Activated CD4-positive, alpha-beta memory T cell treated with anti-CD3 and anti-CD28 coated beads, Interleukin-2, amount 10 ng/mL, durations not matched to agents 7 days and 5 days (primary cell): ENCODE results near the gene CDKL2. TPM values are rescaled to one million over a fixed set of nuclear protein-coding genes. Genes with fewer than 3 reads are reported as not detected.

Experiments used
- CTCF ChIA-PET: fragments of 350-600 bp; sonication (Branson Sonifier 250); formaldehyde crosslinking; loops from one replicate; lab custom pipeline; 2021; ENCODE audit warnings: antibody characterized with exemption, inconsistent platforms; lab: Charles Lee
- POLR2A ChIA-PET: fragments of 350-600 bp; sonication (Branson Sonifier 250); formaldehyde crosslinking; loops from one replicate; lab custom pipeline; 2021; ENCODE audit warnings: antibody characterized with exemption; lab: Charles Lee
- DNase-seq: peaks from one replicate; pipeline ENCODE4 v3.0.0-alpha.2; 2020
- H3K27ac Mint-ChIP-seq: one replicate; pipeline ENCODE4 v1.8.0; 2021; ENCODE audit warnings: mild to moderate bottlenecking, mixed read lengths
- H3K27me3 Mint-ChIP-seq: one replicate; pipeline ENCODE4 v1.8.0; 2021; ENCODE audit warnings: mixed read lengths
- H3K36me3 Mint-ChIP-seq: one replicate; pipeline ENCODE4 v1.8.0; 2021; ENCODE audit warnings: low read depth, mixed read lengths
- H3K4me1 Mint-ChIP-seq: one replicate; pipeline ENCODE4 v1.8.0; 2021; ENCODE audit warnings: mixed read lengths
- H3K4me3 Mint-ChIP-seq: one replicate; pipeline ENCODE4 v1.8.0; 2021; ENCODE audit warnings: mild to moderate bottlenecking, mixed read lengths
- H3K9me3 Mint-ChIP-seq: one replicate; pipeline ENCODE4 v1.8.0; 2021; ENCODE audit warnings: mixed read lengths
- total RNA-seq, 2 experiments: library from RNA; stranded (reverse); gene quantifications; one replicate each; pipeline ENCODE4 v1.2.3, GENCODE V29; 2021

Gene CDKL2
- total RNA-seq, 2 experiments from 2014 or later = 1.3 to 1.4 TPM

DNA sequence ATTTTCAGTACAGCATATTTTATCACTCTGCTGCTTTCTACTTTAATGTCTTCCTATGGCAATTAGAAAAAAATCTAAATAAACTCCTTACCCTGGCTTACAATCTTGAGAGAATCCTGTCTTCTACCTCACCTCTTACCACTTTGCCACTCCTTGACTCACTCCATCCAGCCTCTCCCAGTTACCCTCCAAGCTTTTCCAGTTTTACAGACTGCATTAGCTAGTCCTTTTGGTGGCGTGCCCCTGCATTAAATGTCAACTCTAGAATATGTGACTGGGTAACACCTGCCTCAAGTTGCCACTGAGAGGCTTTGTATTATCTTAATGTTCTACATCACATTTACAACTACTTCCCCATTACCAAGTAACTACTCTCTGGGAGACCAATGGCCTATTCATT, 7.5 kb upstream of the CDKL2 start:
- Mint-ChIP-seq H3K4me3 (no peak overlapping the region), H3K9me3 (no peaks in the 10 kb centered on the region), H3K27me3 (no peaks in the 10 kb centered on the region), H3K27ac (no peak overlapping the region), H3K36me3 (peaks cover 27% of the 10 kb centered on the region), H3K4me1 (peaks cover 2% of the 10 kb centered on the region)
- ChIA-PET POLR2A (interaction anchor here (0.6 to 2.8 kb wide), 4 partner anchors 9 to 87 kb away, joined by 3 to 11 read pairs (median 4); no protein-coding TSS in a partner anchor), CTCF (no interaction called here)
- no peak for DNase-seq

GRCh38 chr4:75637176-75637575, 6.8 kb upstream of the CDKL2 start:
- Mint-ChIP-seq H3K9me3 (no peaks in the 10 kb centered on the region), H3K27me3 (no peaks in the 10 kb centered on the region), H3K36me3 (peaks cover 24% of the 10 kb centered on the region), H3K4me3 (no peak overlapping the region), H3K4me1 (peaks cover 2% of the 10 kb centered on the region), H3K27ac (no peak overlapping the region)
- ChIA-PET CTCF (no interaction called here), POLR2A (interaction anchor here (1.0 to 2.8 kb wide), 3 partner anchors 10 to 88 kb away, joined by 3 to 11 read pairs (median 6); no protein-coding TSS in a partner anchor)
- no peak for DNase-seq

DNA sequence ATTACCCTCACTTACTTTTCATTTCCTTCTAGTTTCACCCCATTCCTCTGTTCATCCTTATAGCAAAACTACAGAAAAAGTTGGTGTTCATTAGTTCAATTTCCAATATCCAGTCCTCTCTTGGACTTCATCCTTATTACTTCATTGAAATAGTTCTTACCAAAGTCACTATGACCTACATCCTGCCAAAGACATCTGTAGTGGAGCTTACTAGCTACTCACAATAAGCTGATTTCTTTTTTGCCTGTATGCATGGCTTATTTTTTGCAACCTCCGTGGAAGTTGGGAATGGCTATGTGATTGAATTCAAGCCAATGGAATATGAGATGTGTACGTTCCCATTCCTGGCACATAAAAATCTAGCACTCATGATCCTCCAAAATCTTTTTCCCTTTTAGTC, 4.6 kb upstream of the CDKL2 start:
- Mint-ChIP-seq H3K9me3 (no peaks in the 10 kb centered on the region), H3K36me3 (peaks cover 10% of the 10 kb centered on the region), H3K27me3 (no peaks in the 10 kb centered on the region), H3K4me3 (no peak overlapping the region), H3K27ac (no peak overlapping the region), H3K4me1 (peaks cover 13% of the 10 kb centered on the region)
- CTCF ChIA-PET = interaction anchor here (0.9 to 1.3 kb wide), 2 partner anchors 9 to 13 kb away, joined by 3 read pairs; no protein-coding TSS in a partner anchor
- POLR2A ChIA-PET = interaction anchor here (1.0 kb wide), 1 partner anchor 14 kb away, joined by 3 read pairs; no protein-coding TSS in a partner anchor
- DNase-seq = no peak

- peaks cover 15% of the 10 kb centered on the region for H3K4me1 Mint-ChIP-seq
- POLR2A ChIA-PET = interaction anchor here (1.0 kb wide), 1 partner anchor 15 kb away, joined by 3 read pairs; no protein-coding TSS in a partner anchor
- no peaks in the 10 kb centered on the region for H3K9me3 Mint-ChIP-seq
- no peak overlapping the region for H3K4me3 Mint-ChIP-seq
- peaks cover 5% of the 10 kb centered on the region for H3K36me3 Mint-ChIP-seq
- H3K27ac Mint-ChIP-seq = no peak overlapping the region
- CTCF ChIA-PET = interaction anchor here (0.9 to 1.3 kb wide), 2 partner anchors 8 to 14 kb away, joined by 3 read pairs; no protein-coding TSS in a partner anchor
- H3K27me3 Mint-ChIP-seq = no peaks in the 10 kb centered on the region
- no peak for DNase-seq
These were observed 4.0 kb upstream of the CDKL2 start for GRCh38 chr4:75634281-75634680.

GRCh38 chr4:75633846-75634245, 3.5 kb upstream of the CDKL2 start:
- peaks cover under 1% of the 10 kb centered on the region for H3K36me3 Mint-ChIP-seq
- ChIA-PET CTCF (no interaction called here), POLR2A (interaction anchor here (1.1 kb wide), 1 partner anchor 90 kb away, joined by 3 read pairs; the partner anchor contains the start of gene USO1)
- H3K27me3 Mint-ChIP-seq = no peaks in the 10 kb centered on the region
- no peak overlapping the region for H3K27ac Mint-ChIP-seq
- DNase-seq = no peak
- H3K4me3 Mint-ChIP-seq = no peak overlapping the region
- no peaks in the 10 kb centered on the region for H3K9me3 Mint-ChIP-seq
- peaks cover 19% of the 10 kb centered on the region for H3K4me1 Mint-ChIP-seq

DNA sequence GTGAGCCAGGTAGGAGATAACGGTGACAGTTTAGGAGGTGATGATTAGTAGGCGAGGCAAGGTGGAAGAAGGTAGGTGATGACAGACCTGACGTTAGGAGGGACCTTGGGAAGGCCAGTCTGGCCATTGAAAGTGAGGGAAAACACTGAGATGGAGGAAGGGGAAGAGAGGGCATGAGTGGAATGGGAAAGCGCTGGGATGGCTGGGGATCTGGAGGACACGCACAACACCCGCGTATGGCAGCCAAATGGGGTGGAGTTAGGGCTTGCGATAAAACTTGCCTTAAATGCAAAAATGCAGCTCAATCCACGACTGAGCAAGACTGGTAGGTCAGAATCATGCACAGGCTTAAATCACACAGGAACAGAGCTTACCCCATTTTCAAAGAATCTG, 605 bp upstream of the CDKL2 start:
- ChIA-PET CTCF (interaction anchor here (1.1 to 1.9 kb wide), 2 partner anchors 23 to 93 kb away, joined by 3 to 10 read pairs; partner anchors contain the start of gene USO1), POLR2A (interaction anchor here (1.2 to 2.7 kb wide), 6 partner anchors 16 to 93 kb away, joined by 3 to 15 read pairs (median 5); partner anchors contain the start of genes G3BP2 and USO1)
- Mint-ChIP-seq H3K4me1 (peaks cover 19% of the 10 kb centered on the region), H3K36me3 (no peaks in the 10 kb centered on the region), H3K9me3 (no peaks in the 10 kb centered on the region), H3K4me3 (peak overlapping the region; percentile 84), H3K27ac (peak overlapping the region; percentile 57), H3K27me3 (no peaks in the 10 kb centered on the region)
- DNase-seq = no peak

- POLR2A ChIA-PET = interaction anchor here (0.6 to 2.1 kb wide), 4 partner anchors 9 to 45 kb away, joined by 3 to 15 read pairs (median 3); partner anchors contain the start of gene G3BP2
- no peak overlapping the region for H3K4me3 Mint-ChIP-seq
These were observed 1.1 kb downstream of the CDKL2 start for GRCh38 chr4:75629239-75629638.

DNA sequence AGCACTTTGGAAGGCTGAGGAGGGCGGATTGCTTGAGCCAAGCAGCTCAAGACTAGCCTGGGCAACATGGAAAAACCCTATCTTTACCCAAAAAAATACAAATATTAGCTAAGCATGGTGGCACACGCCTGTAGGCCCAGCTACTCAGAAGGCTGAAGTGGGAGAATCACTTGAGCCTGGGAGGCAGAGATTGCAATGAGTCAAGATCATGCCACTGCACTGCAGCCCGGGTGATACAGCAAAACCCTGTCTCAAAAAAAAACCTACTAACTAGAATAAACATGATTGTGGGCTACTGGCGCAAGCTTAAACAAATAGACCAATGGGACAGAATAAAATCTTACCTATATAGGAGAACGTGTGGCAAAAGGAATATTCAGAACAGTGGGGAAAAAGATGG, 7.3 kb downstream of the CDKL2 start:
- no peaks in the 10 kb centered on the region for H3K36me3 Mint-ChIP-seq
- CTCF ChIA-PET = no interaction called here
- H3K4me1 Mint-ChIP-seq = no peaks in the 10 kb centered on the region
- no peak for DNase-seq
- no peaks in the 10 kb centered on the region for H3K27me3 Mint-ChIP-seq
- no peak overlapping the region for H3K4me3 Mint-ChIP-seq
- no peaks in the 10 kb centered on the region for H3K9me3 Mint-ChIP-seq
- POLR2A ChIA-PET = no interaction called here
- H3K27ac Mint-ChIP-seq = no peak overlapping the region

More at GRCh38 chr4:75629239-75629638, 1.1 kb downstream of the CDKL2 start:
- H3K4me1 Mint-ChIP-seq = peaks cover 18% of the 10 kb centered on the region
- H3K36me3 Mint-ChIP-seq = no peaks in the 10 kb centered on the region
- no peaks in the 10 kb centered on the region for H3K27me3 Mint-ChIP-seq
- CTCF ChIA-PET = interaction anchor here (1.9 kb wide), 1 partner anchor 95 kb away, joined by 10 read pairs; the partner anchor contains the start of gene USO1
- no peaks in the 10 kb centered on the region for H3K9me3 Mint-ChIP-seq
- H3K27ac Mint-ChIP-seq = no peak overlapping the region
- no peak for DNase-seq

GRCh38 chr4:75621715-75622114, 8.6 kb downstream of the CDKL2 start:
- no peak overlapping the region for H3K27ac Mint-ChIP-seq
- POLR2A ChIA-PET = no interaction called here

DNA sequence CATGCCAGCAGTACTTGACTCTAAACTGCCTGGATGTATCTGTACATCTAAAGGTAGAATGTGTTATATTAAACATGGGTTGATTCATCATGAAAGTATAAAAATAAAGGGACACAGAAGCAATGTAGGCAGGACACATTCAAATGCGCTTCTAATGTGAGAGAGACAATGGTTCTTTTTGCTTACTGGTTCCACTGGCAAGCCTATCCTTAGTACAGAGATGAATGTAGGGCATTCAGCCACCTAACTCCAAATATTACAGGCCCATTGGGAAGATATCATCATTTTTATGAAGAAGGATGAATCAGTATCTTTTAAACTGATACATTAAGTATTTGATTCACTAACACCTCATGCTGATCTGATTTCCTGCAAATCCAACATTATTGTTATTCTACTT, 18.0 kb downstream of the CDKL2 start:
- Mint-ChIP-seq H3K27me3 (no peaks in the 10 kb centered on the region), H3K36me3 (no peaks in the 10 kb centered on the region), H3K4me3 (no peak overlapping the region), H3K27ac (no peak overlapping the region), H3K4me1 (no peaks in the 10 kb centered on the region), H3K9me3 (no peaks in the 10 kb centered on the region)
- CTCF ChIA-PET = no interaction called here
- no peak for DNase-seq
- POLR2A ChIA-PET = no interaction called here

More at GRCh38 chr4:75621715-75622114, 8.6 kb downstream of the CDKL2 start:
- no peaks in the 10 kb centered on the region for H3K9me3 Mint-ChIP-seq
- H3K36me3 Mint-ChIP-seq = no peaks in the 10 kb centered on the region
- no peaks in the 10 kb centered on the region for H3K27me3 Mint-ChIP-seq
- no peaks in the 10 kb centered on the region for H3K4me1 Mint-ChIP-seq
- CTCF ChIA-PET = no interaction called here
- no peak overlapping the region for H3K4me3 Mint-ChIP-seq
- DNase-seq = no peak

DNA sequence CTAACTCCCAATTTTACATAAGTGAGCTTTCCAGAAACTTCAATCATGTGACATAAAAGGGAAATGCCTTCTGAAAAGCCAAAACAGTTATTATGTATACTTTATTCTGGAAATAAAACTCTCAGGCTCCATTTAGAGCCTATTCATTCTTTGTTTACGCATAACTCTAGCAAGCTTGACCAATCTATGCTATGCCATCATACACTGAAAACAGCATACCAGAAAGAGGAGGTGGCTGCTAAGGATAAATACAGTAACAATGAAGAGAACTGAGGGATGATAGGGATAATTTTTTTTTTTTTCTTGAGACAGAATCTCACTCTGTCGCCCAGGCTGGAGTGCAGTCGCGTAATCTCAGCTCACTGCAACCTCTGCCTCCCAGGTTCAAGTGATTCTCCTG, 24.4 kb downstream of the CDKL2 start:
- Mint-ChIP-seq H3K27ac (no peak overlapping the region), H3K4me3 (no peak overlapping the region), H3K9me3 (no peaks in the 10 kb centered on the region), H3K27me3 (no peaks in the 10 kb centered on the region), H3K4me1 (peaks cover 6% of the 10 kb centered on the region), H3K36me3 (no peaks in the 10 kb centered on the region)
- CTCF ChIA-PET = interaction anchor here (0.7 to 1.1 kb wide), 2 partner anchors 49 to 265 kb away, joined by 3 to 4 read pairs; no protein-coding TSS in a partner anchor
- POLR2A ChIA-PET = interaction anchor here (0.6 kb wide), 1 partner anchor 881 kb away, joined by 3 read pairs; no protein-coding TSS in a partner anchor
- DNase-seq = no peak

- Mint-ChIP-seq H3K9me3 (no peaks in the 10 kb centered on the region), H3K4me3 (no peak overlapping the region), H3K27me3 (no peaks in the 10 kb centered on the region), H3K36me3 (peaks cover 4% of the 10 kb centered on the region), H3K4me1 (peaks cover 29% of the 10 kb centered on the region), H3K27ac (no peak overlapping the region)
- DNase-seq = no peak
- POLR2A ChIA-PET = interaction anchor here (0.7 to 1.2 kb wide), 2 partner anchors 38 to 73 kb away, joined by 3 read pairs; no protein-coding TSS in a partner anchor
- CTCF ChIA-PET = interaction anchor here (0.8 kb wide), 1 partner anchor 69 kb away, joined by 5 read pairs; no protein-coding TSS in a partner anchor
These were observed 30.7 kb downstream of the CDKL2 start for GRCh38 chr4:75599647-75600046.

DNA sequence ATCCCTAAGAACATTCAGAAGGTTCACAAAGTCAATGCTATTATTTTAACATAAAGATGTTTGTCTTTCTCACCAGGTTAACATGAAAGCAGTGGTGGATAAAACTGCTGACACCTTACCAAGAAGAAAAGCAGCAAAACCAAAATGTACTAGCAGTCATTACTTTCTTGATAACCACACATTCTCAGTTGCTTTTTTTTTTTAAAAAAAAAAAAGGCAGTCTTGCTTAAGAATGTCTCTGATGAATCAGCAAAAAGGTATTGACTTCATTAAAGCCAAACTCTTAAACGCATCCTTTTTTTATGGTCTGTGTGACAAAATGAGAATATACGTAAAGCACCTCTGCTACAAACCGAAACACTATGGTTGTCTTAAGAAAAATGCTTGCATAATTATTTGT, 31.9 kb downstream of the CDKL2 start:
- CTCF ChIA-PET = no interaction called here
- peaks cover 28% of the 10 kb centered on the region for H3K4me1 Mint-ChIP-seq
- peaks cover 4% of the 10 kb centered on the region for H3K36me3 Mint-ChIP-seq
- POLR2A ChIA-PET = no interaction called here
- H3K9me3 Mint-ChIP-seq = no peaks in the 10 kb centered on the region
- H3K27me3 Mint-ChIP-seq = no peaks in the 10 kb centered on the region
- H3K4me3 Mint-ChIP-seq = peak overlapping the region; percentile 37
- peak overlapping the region; percentile 78 for H3K27ac Mint-ChIP-seq
- no peak for DNase-seq
